ENCODE results near the gene ESR2.

ESR2 gene

DNA sequence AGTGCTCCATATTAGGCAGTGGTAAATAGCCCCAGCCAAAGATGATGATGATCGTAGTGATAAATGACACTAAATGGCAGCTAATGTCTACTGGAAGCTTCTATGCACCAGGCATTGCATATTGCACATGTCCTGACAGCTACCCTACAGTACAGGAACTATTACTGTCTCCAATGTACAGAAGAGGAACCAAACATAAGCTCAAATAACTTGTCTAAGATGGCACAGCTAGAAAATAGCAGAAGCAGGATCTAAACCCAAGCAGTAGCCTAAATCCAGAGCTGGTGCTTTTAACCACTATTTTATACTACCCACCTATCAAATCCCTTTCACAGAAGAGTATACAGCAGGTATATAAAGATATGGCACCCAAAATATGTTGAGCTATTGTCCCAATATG is 28.9 kb downstream of the ESR2 start:
- no peak for DNase-seq (ENCODE audit: low spot score)

DNA sequence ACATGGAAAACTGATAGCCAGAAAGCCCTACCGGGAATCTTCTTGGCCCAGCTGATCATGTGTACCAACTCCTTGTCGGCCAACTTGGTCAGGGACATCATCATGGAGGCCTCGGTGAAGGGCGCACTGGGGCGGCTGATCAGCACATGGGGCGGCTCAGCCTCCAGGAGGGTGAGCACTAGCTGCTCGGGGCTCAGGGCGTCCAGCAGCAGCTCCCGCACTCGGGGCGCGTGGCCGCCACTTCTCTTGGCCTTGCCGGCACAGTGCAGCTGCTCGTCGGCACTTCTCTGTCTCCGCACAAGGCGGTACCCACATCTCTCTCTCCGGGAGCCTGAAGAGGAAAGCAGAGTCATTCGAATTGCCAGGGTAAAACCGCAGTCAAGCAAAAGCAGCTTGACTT is 33.8 kb downstream of the ESR2 start:
- DNase-seq (ENCODE audit: low spot score) = no peak

DNA sequence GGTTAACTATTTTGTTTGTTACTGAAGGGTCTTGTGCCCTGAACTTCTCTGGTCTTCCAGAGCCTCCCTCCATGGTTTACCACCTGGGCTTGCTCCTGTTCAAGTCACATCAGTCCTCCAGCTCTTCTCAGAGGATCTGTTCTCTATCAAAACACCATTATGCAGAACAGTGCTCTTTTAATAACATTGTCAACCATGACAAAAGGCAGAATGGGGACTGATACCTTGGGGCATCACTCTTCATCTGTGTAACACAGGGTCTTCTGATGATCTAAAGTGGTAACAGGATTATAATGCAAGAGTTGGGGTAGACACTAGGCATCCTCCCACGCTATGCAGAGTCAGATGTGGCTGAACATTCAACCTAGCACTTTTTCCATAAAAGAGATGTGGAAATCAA is 38.4 kb downstream of the ESR2 start:
- DNase-seq (ENCODE audit: low spot score) = no peak

DNA sequence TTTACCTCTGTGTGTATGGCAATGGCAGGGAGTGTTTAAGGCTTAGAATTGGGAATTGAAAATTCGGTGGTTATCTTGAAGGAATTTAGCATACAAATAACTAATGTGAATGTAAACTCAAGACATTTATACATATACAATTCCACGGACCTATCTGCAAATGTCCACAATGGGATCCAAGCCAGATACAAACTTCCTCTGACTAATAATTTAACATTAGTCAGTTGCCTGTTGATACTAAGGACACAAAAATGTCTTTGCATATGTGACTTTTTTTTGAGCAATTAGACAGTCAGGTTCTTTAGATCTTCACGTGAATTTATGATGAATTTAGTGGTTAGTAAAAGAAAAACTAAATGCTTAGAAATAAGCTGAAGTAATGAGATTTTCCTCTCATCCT is 40.5 kb downstream of the ESR2 start:
- DNase-seq (ENCODE audit: low spot score) = no peak

DNA sequence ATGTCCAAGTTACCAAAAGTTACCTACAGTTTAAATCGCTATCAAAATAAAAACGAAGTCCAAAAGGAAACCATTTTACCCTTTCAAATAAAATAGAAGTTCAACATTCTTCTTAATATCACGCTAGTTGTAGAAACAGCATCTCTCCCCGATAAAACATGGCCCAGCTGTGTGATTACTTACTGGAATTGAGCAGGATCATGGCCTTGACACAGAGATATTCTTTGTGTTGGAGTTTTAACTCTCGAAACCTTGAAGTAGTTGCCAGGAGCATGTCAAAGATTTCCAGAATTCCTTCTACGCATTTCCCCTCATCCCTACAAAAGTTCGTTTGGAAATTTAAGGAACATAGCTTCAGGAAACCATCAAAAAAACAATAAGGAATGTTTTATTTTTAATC is 44.8 kb downstream of the ESR2 start:
- DNase-seq (ENCODE audit: low spot score) = no peak

DNA sequence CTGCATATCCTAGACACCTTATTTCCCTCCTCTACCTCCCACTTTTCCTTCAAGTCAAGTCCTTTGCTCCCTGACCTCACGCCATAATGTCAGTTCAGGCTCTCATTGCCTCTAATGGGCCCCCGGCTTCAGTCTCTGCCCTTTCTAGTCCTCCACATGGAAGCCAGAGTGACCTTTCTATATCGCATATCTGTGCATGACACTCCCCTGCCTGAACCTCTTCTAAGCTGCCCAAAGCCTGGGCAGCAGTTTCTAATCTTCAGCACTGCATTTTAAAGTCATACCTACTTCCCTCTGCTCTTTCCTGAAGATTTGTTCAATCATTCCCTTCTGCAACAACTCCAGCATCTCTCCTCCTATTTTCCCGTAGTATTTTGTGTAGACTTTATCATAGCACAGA is 45.5 kb downstream of the ESR2 start:
- no peak for DNase-seq (ENCODE audit: low spot score)

DNA sequence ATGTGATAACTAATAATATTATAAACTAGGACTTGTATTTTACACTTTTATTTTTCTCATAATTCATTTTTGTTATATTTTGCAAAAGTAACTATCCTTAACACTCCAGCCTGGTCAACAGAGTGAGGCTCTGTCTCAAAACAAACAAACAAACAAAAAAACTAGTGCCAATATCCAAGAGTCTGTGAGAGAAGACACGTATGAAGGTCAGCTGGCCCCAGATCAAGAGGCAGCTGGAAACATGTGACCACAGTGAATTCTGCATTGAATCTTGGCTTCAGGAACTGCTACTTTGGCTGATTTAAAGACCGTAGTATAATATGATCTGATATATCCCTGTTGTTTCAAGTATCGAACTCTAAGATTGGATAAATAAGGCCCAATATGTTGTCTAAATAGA is 47.0 kb downstream of the ESR2 start:
- DNase-seq (ENCODE audit: low spot score) = no peak

DNA sequence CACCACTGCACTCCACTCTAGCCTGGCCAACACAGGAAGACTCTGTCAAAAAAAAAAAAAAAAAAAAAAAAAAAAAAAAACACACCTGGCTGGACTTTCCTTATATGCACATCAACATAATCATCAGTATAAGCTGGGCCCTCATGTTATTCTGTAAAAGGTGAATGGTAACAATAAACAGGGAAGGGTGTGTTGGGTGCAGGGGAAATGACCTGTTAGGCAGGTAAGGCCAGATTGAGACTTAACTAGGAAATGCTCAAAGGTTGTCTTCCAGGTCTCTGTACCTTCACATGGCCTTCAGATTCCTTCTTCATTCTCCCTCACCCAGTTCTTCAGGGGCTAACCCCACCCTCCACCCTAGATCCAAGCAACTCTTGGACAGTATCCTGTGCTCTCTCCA is 47.5 kb downstream of the ESR2 start:
- DNase-seq (ENCODE audit: low spot score) = no peak

DNA sequence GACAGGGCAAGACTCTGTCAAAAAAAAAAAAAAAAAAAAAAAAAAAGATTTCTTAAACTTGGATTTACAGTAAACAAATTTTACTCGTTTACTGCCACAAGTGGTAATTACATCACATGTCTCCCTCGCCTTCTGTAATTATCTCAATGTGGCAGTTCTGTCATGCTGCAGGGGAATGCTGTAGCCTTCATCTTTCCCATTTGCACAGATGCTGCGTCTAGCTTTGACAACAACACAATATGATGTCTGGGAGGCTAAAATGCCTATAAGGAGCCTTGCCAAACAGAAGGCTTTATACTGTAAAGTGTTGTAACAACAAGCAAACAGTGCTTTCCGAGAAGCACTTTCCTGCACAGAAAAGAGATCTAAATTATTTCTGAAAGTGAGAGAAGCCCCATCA is 48.7 kb downstream of the ESR2 start:
- DNase-seq (ENCODE audit: low spot score) = no peak

DNA sequence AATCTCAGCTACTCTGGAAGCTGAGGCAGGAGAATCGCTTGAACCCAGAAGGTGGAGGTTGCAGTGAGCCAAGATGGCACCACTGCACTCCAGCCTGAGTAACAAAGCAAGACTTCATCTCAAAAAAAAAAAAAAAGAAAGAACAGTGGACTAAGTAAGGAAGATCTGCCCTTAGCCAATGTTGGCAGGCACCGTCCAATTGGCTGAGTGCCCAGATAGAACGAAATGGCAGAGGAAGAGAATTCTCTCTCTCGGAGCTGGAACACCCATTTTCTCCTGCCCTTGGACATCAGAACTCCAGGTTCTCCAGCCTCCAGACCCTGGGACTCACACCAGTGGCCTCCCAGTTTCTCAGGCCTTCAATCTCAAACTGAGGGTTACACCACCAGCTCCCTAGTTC is 49.9 kb downstream of the ESR2 start:
- DNase-seq (ENCODE audit: low spot score) = no peak

DNA sequence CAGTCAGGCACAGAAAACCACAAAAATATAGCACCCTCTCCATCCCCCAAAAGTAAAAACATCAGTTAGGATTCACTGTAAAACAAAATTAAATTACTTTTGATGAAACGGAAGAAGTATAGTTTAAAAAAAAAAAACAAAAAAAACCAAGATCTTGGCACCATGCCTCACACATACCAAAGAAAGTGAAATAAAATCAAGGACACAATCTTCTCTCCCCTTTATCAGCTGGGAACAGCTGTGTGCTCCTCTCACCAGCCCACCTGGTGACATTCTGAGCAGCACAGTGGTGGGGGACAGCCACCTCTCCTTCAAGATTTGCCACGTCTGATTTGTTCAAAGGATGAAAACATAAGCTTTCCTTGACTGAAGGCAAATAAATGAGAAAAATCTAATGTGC is 55.5 kb downstream of the ESR2 start:
- no peak for DNase-seq (ENCODE audit: low spot score)

DNA sequence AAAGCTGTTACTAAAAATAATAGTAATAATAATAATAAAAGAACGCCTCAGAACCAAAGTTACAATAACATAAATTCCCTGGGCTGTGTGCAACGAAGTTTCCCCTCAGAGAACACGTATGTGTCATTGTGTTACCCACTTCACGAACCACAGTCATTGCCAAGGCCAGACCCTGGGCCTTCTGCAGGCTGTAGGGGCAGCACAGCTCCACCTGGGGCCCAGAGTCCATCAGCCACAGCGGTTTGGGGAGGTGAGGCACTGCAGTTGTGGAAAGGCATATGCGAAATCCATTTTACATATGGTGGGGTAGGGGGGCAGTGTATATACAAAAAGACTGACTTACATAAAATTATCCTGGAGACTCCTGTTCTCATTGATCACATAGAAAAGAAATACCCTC is 56.1 kb downstream of the ESR2 start:
- no peak for DNase-seq (ENCODE audit: low spot score)

DNA sequence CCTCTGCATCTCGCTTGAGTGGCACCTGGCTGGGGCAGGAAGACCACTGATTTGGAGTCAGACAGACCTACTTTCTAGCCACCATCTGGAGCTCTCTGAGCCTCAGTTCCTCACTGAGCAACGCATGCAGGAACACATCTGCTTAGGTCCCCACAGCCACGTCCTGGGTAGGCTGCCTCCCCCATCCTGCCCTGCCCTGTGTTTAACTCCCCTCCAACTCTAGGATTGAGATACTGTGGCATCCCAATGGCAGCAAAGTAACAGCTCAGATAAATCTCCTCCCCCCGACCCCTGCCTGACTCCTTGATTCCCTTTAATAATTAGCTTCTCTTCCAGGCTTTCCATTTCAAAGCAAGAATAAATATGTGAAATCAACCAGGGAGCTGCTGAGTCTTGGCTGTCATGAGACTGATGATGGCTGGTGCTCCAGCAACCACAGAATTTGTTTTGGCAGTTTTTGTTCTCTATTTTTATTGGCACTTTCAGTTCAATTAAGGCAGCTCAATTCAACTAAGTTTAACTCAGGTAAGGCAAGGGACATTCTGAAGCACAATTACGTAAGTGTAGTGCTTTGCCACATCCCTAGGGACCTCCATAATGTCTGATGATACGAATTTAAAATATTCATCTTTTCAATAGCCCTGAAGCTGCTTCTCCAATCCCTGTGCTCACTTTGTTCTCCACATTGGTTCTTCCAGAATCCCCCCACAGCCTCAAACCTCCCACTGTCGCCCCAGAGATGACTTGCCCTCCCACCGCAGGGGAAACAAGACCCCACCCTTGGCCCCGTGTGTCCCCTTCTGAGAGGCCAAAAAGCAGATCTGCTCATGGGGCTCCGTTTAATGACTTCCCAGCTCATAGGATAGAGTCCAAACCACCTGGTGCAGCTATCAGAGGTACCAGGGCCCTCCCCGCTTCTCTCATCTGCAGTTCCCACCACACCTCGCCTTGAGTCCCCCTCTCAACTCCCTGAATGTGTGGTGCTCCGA is 58.2 kb downstream of the ESR2 start:
- DNase-seq (ENCODE audit: low spot score) = no peak

DNA sequence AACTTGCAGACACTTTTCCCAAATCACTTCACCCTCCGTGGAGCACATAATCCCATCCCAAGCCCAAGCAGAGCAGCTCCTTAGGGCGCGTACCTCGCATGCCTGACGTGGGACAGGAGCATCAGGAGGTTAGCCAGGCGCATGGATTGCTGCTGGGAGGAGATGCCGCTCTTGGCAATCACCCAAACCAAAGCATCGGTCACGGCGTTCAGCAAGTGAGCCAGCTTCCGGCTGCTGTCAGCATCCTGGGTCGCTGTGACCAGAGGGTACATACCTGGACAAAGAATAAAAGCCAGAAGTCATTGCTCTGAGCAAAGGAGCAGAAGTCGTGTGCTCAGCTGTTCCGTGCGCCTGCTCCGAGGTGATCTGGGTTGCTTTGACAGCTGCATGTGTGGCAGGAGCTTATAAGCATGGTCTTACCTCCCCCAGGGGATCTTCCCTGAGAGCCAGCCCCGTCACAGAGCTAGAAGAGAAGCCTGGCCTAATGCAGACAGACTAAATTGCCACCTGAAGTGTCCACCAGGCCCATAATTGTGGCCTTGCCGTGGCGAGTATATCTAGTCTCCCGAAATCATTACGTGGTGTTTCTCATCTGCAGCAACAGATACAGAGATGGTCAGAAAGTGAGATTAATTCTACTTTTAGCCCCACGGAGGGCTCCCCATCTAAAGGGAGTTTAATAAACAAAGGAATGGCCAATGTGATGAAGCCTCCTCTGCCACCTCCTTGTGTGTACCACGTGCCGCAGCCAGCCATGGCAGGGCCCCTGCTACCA is 59.1 kb downstream of the ESR2 start:
- peak; percentile 71 for DNase-seq (ENCODE audit: low spot score)

DNA sequence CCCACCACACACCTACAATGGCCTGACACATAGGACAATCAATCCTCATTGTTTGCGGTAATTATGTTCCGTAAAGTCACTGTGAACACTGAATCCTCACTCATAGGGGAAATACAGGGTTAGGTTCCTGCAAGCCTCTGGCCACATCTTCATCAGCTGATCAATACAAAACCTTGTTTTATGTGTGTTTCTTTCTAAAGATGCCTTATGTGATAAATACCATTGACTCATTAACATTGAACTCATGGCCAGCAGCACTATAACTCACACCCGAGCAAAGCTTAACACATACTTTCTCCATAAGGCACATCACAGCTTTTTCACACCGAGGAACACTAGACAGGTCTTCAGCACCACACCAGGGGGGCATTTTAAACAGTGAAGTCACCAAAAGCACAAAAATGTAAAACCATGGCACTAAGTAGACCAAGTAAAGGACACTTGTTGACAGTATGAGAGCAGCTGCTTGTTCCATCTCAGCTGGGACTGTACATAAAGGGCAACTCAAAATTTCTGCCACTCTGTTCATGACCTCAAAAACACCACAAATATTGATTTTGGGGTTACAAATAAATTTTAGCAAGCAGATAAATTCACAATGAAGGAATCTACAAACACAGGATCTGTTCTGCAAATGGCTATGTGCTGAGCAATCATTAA is 60.5 kb downstream of the ESR2 start:
- DNase-seq (ENCODE audit: low spot score) = no peak

DNA sequence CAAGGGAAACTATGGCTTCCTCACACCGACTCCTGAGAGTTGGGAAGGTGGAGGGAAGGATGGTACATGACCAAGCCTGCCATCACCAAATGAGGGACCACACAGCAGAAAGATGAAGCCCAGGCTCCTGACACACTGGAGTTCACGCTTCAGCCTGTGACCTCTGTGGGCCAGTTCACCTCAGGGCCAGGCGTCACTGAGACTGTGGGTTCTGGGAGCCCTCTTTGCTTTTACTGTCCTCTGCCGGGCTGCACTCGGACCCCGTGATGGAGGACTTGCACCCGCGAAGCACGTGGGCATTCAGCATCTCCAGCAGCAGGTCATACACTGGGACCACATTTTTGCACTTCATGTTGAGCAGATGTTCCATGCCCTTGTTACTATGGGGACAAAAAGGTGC is 61.2 kb downstream of the ESR2 start:
- DNase-seq (ENCODE audit: low spot score) = no peak

DNA sequence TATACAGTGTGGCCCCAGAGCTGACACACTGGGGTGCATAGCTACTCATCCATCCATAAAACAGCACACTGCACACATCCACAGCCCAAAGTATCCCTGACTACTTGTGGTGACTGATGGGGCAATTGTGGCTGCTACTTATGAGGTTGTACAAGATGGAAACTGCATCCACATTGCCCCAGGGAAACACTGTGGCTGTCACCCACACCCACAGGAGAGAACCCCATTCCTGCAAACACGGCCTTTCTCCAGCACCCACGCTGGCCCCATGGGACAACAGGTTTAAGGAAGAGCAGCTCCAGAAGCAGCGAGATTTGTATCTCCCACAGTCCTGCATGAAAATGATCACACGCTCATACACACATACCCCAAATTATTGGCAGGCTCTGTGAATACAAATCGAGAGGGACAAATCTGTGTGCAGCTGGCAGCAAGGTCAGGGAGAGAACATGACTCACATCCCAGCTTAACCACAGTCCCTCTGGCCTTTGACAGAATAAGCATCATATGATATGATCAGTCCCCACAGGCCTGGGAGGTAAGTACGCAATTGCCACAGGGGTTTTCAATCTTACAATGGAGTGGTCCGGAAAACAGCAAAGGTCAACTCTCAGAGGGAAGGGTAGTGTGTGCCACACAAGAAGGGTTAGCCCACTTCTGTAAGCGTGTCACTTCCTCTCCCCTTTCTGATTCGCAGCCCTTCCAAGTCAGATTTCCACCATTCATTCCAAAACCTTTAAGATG is 61.9 kb downstream of the ESR2 start:
- no peak for DNase-seq (ENCODE audit: low spot score)

DNA sequence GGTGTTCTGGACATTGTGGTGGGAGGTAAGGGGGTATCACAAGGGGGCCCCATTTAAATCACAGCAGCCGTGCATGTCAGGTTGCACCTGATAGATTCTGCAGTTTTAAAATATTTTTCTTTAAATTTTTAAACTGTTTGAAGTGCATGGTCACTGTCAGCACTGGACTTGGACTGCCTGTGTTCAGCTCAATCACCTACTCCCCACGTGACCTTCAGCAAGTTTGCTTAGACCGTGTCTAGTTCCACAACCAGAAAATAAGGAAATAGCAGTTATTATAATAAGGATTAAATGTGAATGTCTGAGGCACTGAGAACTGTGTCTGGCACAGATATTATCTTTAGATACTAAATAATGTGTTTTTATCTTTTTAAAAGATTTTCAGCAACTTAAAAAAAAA is 64.7 kb downstream of the ESR2 start:
- DNase-seq (ENCODE audit: low spot score) = no peak

DNA sequence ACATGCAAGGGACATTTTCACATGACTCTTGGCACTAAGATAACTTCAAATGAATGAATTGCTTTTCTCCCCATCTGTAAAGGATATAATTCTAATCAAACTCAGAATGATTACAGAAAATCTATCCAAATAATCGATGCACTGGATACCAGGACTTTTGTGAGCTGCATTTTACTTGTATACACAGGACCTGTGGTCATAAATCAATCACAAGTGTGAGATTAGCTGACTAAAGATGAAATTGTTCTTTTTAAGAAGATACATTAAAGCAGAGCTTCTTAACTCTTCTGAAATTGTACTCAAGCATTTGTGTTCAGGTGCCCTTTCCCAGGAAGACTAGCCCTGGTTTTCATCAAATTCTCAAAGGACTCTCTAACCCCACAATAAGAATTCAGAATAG is 66.3 kb downstream of the ESR2 start:
- DNase-seq (ENCODE audit: low spot score) = no peak

DNA sequence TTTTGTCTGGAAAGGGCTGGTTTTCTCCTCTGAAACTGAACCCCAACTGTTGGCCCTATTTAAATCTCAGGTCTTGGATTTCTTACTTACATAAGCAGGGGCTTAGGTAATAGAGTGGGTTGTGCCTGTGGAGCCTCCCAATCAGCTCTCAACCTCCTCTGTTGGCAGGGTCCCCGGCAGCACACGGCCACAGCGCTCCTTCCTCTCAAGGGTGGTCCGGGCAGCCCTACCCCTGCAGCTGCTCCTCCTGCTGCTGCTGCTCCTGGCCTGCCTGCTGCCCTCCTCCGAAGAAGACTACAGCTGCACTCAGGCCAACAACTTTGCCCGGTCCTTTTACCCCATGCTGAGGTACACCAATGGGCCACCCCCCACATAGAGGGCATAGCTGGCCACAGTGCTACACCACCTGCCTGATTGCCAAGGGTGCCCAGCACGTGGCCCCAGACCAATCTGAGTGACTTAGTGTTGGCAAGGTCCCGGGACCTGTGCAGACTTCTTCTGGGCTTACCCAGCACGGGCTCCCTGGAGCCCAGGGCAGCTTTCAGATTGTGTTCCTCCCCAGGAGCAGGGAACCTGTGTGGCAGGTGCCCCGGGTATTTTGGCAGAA is 68.9 kb downstream of the ESR2 start:
- DNase-seq (ENCODE audit: low spot score) = no peak

DNA sequence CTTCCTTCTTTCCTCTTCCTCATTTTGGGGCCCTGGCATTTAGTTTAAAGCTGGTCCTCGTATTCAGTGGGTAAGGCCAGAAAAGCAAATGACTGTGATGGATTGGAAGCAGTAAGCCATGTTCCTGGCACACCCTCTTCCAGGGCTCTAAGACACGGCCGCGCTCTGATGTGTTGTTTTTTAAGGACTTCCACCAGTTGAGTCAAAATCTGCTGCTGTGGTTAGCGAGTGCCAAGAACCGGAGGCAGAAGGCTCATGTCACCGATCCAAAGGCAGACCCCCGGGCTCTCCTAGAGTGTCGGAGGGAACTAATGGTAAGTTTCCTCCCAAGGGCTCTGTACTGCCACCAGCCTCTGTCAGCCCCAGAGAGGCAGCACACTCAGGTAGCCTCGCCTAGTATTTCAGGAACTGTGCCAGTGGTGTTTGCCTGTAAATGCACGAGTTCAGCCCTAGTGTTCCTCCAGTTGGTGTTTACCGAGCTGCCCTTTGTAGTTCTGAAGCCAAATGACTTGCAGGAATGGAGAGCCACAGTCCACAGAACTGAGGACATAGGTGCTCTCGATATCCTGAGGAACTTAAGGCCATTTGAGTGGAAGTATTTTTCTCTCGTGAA is 72.7 kb downstream of the ESR2 start:
- no peak for DNase-seq (ENCODE audit: low spot score)

Measured in D341Med (cell line).